HG02981 (cell line): ENCODE data around the gene MYO1H.

Experiments
- ATAC-seq: cut with Tn5 transposase; IDR thresholded peaks from one replicate; pipeline ENCODE4 v1.9.1; 2021; ENCODE audit warnings: mild to moderate bottlenecking, moderate library complexity; ENCODE audit not compliant: unreplicated experiment

MYO1H gene

GRCh38 chr12:109448272-109448671, 100.6 kb downstream of the MYO1H start:
- no peak for ATAC-seq

- no peak for ATAC-seq
Measured at GRCh38 chr12:109448707-109449390, 101.1 kb downstream of the MYO1H start.

- ATAC-seq = no peak
Measured at GRCh38 chr12:109449845-109450532, 102.3 kb downstream of the MYO1H start.

GRCh38 chr12:109450980-109451379, 103.3 kb downstream of the MYO1H start:
- ATAC-seq = no peak

DNA sequence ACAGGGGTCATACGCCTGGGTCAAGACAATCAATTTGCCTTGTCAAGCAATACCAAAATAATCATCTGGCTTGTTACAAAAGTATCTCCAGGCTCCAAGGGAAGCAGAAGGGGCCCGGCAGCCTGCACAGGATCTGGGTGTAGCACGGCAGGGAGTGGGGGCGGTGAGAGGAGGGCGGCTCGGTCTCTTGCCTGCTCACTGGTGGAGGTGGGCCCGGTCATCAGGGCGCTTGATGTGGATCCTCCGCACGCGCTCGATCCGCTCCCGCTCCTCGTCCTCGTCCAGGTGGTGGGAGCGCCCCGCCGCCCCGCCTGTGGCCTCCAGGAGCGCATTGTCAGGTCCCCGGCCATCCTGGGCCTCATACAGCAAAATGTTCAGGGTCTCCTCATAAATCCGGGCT, 103.7 kb downstream of the MYO1H start:
- no peak for ATAC-seq

DNA sequence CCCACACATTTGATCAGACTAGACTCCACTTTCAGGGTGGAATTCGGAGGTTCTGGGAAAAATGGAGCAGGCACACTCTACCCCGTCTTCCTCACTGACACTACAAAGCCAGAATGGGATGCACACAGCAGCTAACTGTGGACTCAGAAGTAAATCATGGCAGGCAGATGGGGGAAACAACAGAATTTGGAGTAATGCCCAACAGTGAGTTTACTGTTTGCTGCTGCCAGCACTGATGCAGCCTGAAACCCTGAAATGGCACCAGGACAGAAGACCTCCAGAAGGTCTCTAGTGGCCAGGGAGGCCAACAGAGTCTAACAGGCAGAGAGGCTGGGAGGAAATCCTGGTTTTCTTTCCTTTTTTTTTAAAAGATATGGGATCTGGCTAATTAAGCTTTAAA, 104.8 kb downstream of the MYO1H start:
- no peak for ATAC-seq

GRCh38 chr12:109455706-109456105, 108.0 kb downstream of the MYO1H start:
- ATAC-seq = no peak

GRCh38 chr12:109458086-109458485, 110.4 kb downstream of the MYO1H start:
- no peak for ATAC-seq

DNA sequence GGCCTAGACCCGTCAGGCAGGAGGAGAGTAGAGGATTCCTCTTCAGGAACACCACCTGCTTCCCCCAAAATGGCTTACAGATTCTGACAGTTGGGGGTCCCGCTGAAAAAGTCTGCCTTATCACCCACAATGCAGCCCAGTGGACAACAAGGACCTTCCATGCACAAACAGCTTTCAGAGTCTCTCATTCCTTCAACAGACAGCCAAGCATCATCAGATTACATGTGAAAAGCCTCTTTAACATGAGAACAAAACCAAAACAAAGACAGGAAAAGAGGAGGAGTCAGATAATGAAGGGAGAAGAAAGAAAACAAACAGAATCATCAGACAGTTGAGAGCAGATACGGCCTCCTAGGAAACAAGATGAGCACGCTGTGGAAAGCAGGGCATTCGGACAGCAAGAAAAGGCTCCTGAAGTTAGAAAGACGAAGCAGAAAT, 111.1 kb downstream of the MYO1H start:
- ATAC-seq = no peak

DNA sequence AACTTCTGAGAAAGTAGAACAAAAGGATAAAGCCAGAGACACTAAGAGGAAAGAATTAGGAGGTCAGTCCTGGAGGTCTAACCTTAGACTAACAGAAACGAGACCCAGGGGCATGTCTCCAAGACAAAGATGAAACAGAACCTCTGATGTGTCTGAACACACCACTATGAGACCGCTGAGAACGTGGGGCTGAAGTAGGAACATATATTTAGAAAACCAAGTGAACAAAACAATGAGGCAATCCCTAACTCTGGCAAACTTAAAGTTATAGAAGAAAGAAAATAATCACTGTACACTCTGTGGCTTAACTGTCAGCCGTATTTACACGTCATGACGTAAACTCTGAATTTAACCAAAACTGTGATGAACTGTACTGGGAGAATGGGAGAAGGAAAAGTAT, 111.5 kb downstream of the MYO1H start:
- no peak for ATAC-seq

GRCh38 chr12:109460538-109460937, 112.8 kb downstream of the MYO1H start:
- ATAC-seq = no peak

- ATAC-seq = no peak
Measured at GRCh38 chr12:109461049-109461845, 113.5 kb downstream of the MYO1H start.

DNA sequence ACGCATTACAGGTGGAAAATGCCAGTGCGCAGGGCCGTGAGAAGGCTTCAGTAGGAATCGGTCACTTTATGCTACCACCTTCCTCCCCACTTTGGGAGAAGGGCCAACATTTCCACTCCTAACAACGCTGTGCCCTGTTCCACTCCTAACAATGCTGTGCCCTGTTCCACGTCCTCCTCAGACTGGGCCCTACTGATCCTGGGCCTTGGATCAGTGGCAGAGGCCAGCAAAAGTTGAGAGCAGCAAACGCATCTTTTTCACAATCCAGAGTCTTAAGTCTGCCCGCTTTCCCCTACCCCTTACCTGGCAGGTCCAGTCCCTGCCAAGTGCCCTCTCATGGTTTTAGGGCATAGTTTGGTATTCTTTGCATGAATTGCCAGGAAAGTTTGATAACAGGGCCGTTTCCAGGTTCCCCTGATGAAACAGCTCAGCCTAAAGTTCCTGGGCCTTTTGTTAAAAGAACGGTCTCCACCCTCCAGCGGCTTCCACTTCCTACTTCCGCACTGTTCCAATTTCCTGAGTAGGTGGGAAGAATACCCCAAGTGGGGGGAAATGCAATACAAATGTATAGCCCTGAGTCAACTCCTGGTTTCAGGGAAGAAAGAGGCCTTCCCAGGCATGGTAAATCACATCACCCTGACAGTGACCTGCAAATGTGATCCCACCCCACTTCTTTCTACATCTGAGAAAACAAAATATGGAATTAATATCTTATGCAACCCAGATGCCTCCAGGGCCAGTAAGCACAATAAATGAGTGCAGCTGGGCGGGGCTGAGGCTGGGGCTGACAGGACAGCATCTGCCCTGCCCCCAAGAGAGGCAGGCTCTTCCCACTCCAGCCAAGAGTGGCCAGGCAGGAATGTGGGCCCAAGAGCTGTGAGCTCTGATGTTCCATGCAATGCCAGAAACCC, 114.4 kb downstream of the MYO1H start:
- no peak for ATAC-seq

DNA sequence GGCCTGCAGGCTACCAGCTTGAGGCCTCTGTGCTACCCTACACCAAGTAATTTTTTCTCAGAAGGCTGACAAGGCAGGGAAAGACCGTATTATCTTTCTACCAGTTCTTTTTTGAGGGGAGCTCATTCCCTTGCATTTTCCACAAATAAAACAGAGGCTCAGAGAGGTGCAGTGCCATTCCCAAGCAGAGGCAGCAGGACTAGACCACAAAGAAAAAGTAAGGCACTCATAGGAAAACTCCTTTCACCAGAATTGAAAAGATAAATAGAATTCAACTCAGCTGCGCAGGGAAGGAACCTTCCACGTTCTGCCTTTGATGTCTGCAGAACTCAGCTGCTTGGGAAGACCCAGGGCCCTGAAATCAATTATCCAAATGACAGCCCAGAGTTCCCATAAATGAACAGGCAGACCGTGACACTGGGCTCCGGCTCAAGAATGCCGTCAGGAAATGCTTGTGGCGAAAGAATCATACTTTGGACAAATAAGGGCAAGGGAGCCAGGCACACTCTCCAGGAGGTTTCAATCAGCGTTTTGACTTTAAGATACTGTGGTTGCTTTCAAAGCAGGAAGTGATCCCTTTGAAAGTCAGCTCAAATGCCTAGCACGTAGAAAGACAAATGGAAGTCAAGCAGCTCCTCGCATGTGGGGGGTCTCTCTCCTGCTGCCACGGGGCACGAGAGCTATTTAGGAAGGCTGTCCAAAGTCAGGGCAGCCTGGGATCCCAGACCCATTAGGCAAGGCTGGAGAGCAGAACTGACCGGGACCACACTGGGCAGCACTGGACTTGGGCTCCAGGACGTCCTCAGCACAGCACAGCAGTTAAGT, 115.4 kb downstream of the MYO1H start:
- ATAC-seq = no peak

GRCh38 chr12:109463756-109464155, 116.1 kb downstream of the MYO1H start:
- no peak for ATAC-seq

DNA sequence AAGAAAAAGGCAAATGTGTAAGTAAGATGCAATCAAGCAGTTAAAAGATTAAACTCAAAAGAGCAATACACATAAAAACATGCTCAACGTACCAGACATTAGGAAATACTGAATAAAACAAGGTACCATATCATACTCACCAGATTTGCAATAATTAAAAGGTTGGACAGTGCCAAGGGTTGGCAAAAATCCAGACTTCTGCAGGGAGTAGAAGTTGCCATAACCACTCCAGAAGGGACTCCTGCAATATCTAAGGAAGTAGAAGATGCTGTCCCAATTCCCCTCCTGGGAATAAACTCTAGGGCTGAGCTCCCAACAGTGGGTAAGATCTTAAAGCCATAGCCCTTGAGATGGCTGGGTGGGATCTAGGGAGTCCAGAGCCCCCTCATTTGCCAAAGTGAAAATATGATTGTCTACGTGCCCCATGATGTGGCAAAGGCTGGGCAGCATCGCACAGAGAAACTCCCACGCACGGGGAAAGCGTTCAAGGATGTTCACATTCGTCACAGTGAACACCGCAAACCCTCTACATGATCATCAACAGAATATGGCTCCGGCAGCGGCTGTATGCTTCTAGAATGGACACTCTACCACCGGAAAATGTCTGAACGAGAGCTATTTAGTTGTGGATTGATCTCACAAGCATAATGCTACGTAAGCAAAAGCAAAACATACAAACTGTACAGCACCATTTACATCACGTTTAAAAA, 117.1 kb downstream of the MYO1H start:
- no peak for ATAC-seq

- ATAC-seq = no peak
Measured at GRCh38 chr12:109466305-109466704, 118.6 kb downstream of the MYO1H start.

DNA sequence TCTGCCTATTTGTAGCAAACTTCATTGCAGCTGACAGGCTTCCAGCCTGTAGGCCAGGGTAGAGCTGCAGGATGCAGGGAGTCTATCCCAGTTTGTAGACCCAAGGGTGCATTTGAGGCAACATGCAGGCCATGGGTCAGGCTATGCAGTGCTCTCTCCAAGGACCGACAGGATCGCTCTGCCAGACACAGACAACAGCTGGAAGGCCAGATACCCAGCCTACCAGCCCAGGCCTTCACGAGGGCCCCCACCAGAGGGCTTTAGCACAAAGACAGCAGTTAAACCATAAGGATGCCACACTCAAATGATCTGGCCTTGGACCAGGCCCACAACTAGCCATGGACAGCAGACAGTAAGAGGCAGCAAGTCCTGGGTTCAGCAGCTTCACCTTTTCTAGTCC, 119.1 kb downstream of the MYO1H start:
- ATAC-seq = no peak

DNA sequence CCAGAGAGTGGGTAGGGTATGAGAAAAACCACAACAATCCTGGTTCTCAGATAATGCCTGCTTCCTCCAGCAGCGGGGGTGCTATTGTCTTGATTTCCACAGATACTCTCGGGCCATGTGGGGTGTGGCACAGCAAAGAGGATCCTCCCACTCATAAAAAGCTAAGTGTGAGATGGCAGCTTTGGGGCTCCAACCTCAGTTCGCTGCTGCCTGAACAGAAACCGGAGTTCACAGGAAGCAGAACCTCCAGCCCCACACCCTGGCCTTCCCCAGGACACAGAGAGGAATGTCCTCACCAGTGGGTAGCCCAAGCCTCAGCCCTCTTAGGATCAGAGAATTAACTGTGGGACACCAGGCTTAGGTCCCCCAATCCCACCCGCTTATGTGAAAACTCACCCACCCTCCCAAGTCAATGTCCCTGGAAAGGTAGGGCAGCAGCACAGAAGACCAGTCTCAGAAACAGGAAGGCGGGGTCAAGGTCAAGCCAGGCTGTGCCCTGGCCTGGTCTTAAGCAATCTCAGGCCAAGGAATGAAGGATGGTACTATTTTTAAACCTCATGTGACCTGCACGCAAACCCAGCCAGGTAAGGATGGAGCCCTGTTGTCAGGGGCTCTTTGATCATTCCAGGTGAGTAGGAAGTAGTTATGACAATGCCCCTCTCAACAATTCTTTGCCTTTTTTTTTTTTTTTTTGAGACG, 120.4 kb downstream of the MYO1H start:
- no peak for ATAC-seq
